ENCODE results near the gene RTP5. TPM values are rescaled to one million over a fixed set of nuclear protein-coding genes. Genes with fewer than 3 reads are reported as not detected.
"Not testable (repeated sequence)": the region's sequence is repeated elsewhere in the genome, so short reads cannot be mapped to it uniquely, and the experiment has no call there.

The RTP5 gene
- total RNA-seq, 4 donors from 2014 or later = 0.96 TPM; not detected in 3

GRCh38 chr2:241910604-241911520 is 41.3 kb downstream of the RTP5 start:
- no peak for TF ChIP-seq CTCF (IDR thresholded peaks at IDR 0.05)
- no peak for DNase-seq (ENCODE audit: low spot score)
- no peak for ATAC-seq (ENCODE audit: low FRiP score)

- TF ChIP-seq CTCF (IDR thresholded peaks at IDR 0.05) = no peak
- ATAC-seq (ENCODE audit: low FRiP score) = no peak
- DNase-seq (ENCODE audit: low spot score) = no peak
Measured at GRCh38 chr2:241911551-241911950, 42.0 kb downstream of the RTP5 start.

- ATAC-seq (ENCODE audit: low FRiP score) (no peak), DNase-seq (ENCODE audit: low spot score) (no peak)
- no peak for TF ChIP-seq CTCF (IDR thresholded peaks at IDR 0.05)
Measured at GRCh38 chr2:241912021-241912555, 42.6 kb downstream of the RTP5 start.

- TF ChIP-seq CTCF (IDR thresholded peaks at IDR 0.05) = no peak
- DNase-seq (ENCODE audit: low spot score) = no peak
- no peak for ATAC-seq (ENCODE audit: low FRiP score)
Measured at GRCh38 chr2:241913703-241914102, 44.2 kb downstream of the RTP5 start.

- no peak for TF ChIP-seq CTCF (IDR thresholded peaks at IDR 0.05)
- no peak for DNase-seq (ENCODE audit: low spot score)
- no peak for ATAC-seq (ENCODE audit: low FRiP score)
Measured at GRCh38 chr2:241914542-241914941, 45.0 kb downstream of the RTP5 start.

- ATAC-seq (ENCODE audit: low FRiP score); DNase-seq (ENCODE audit: low spot score): not testable (repeated sequence)
Measured at GRCh38 chr2:241921631-241922030, 52.1 kb downstream of the RTP5 start.

- ATAC-seq (ENCODE audit: low FRiP score) (no peak), DNase-seq (ENCODE audit: low spot score) (no peak)
- TF ChIP-seq CTCF (IDR thresholded peaks at IDR 0.05) = no peak
Measured at GRCh38 chr2:241922411-241922810, 52.9 kb downstream of the RTP5 start.

- DNase-seq (ENCODE audit: low spot score) = not testable (repeated sequence)
Measured at GRCh38 chr2:241922816-241923601, 53.5 kb downstream of the RTP5 start.

More at GRCh38 chr2:241922816-241923601, 53.5 kb downstream of the RTP5 start:
- not testable (repeated sequence) for ATAC-seq (ENCODE audit: low FRiP score)

Measured in omental fat pad (tissue), 4 donors.